Calu3 (cell line): ENCODE measurements around the gene MYH10. TPM values are rescaled to one million over a fixed set of nuclear protein-coding genes. Genes with fewer than 3 reads are reported as not detected.

Source experiments
- BruUV-seq: library from RNA; stranded (reverse); fragments of 400-500 nt; replicated peaks from 2 replicates; lab custom pipeline; 2021; lab: Mats Ljungman, UMichigan
- CTCF ChIA-PET: fragments of 300-600 bp; sonication (Branson Sonifier 250); formaldehyde crosslinking; loops from one replicate; lab custom pipeline; 2022; ENCODE audit warnings: antibody characterized with exemption; lab: Charles Lee
- DNase-seq: peaks from one replicate; pipeline ENCODE4 v3.0.0; 2022
- H3K27ac Mint-ChIP-seq: one replicate; pipeline ENCODE4 v1.8.0; 2022; ENCODE audit warnings: mixed read lengths; ENCODE audit not compliant: unreplicated experiment
- H3K27me3 Mint-ChIP-seq: one replicate; pipeline ENCODE4 v1.8.0; 2022; ENCODE audit warnings: mixed read lengths; ENCODE audit not compliant: unreplicated experiment
- H3K36me3 Mint-ChIP-seq: one replicate; pipeline ENCODE4 v1.8.0; 2022; ENCODE audit warnings: mild to moderate bottlenecking, moderate library complexity, mixed read lengths; ENCODE audit not compliant: insufficient read depth, unreplicated experiment
- H3K4me1 Mint-ChIP-seq: one replicate; pipeline ENCODE4 v1.8.0; 2022; ENCODE audit warnings: mild to moderate bottlenecking, low read depth, mixed read lengths; ENCODE audit not compliant: unreplicated experiment
- H3K4me3 Mint-ChIP-seq: one replicate; pipeline ENCODE4 v1.8.0; 2022; ENCODE audit warnings: mild to moderate bottlenecking, low read depth, moderate library complexity, mixed read lengths; ENCODE audit not compliant: unreplicated experiment
- H3K9me3 Mint-ChIP-seq: one replicate; pipeline ENCODE4 v1.8.0; 2022; ENCODE audit warnings: low read depth, mixed read lengths; ENCODE audit not compliant: unreplicated experiment
- CTCF ChIP-seq: fragments of 200-600 bp; IDR thresholded peaks from one replicate; pipeline ENCODE4 v1.8.0; 2022; ENCODE audit warnings: antibody characterized with exemption; ENCODE audit not compliant: unreplicated experiment
- intact Hi-C: fragments of 100-400 bp; cut with micrococcal nuclease; formaldehyde crosslinking; loops from one replicate; pipeline ENCODE4 v1.10.0; 2022; ENCODE audit not compliant: unreplicated experiment
- total RNA-seq: library from RNA; stranded (reverse); gene quantifications from 2 replicates; pipeline ENCODE4 v1.2.3, GENCODE V29; 2022

The MYH10 gene
- total RNA-seq, 1 experiment from 2014 or later = 37.0 TPM

- H3K4me1 Mint-ChIP-seq = no peaks in the 10 kb centered on the region
- no peak for TF ChIP-seq CTCF
- no peak overlapping the region for H3K27ac Mint-ChIP-seq
- CTCF ChIA-PET = no interaction called here
- no peak for DNase-seq
- intact Hi-C loops = no loop called here
- H3K9me3 Mint-ChIP-seq = no peaks in the 10 kb centered on the region
- BruUV-seq = no TSS peak
- no peaks in the 10 kb centered on the region for H3K27me3 Mint-ChIP-seq
- no peak overlapping the region for H3K4me3 Mint-ChIP-seq
- peaks cover 24% of the 10 kb centered on the region for H3K36me3 Mint-ChIP-seq
Measured at GRCh38 chr17:8466456-8466855, 164.1 kb downstream of the MYH10 start.

DNA sequence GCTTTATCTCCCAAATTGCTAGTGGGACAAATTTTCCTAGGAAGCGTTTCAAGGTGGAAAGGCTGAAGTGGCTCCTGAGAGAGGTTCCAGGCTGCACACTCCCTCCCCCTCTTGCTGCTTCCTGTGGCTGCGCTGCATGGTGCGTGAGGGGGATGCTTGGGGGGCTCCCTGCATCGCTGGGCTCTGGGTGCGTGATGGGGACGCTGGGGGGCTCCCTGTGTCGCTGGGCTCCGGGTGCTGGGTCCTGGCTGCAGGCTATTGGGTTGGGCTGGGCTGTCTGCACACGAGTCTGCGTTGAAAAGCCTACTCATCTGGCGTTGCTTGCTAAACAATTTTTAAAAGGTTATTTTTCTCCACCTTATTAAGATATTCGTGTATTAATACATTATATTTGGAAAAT is 164.8 kb downstream of the MYH10 start:
- Mint-ChIP-seq H3K27me3 (no peaks in the 10 kb centered on the region), H3K4me1 (no peaks in the 10 kb centered on the region), H3K4me3 (no peak overlapping the region), H3K9me3 (no peaks in the 10 kb centered on the region), H3K36me3 (peaks cover 24% of the 10 kb centered on the region), H3K27ac (no peak overlapping the region)
- CTCF ChIA-PET = no interaction called here
- intact Hi-C loops = no loop called here
- no peak for DNase-seq
- BruUV-seq = no TSS peak
- no peak for TF ChIP-seq CTCF

GRCh38 chr17:8465356-8465755 is 165.2 kb downstream of the MYH10 start:
- Mint-ChIP-seq H3K9me3 (no peaks in the 10 kb centered on the region), H3K4me1 (no peaks in the 10 kb centered on the region), H3K27ac (no peak overlapping the region), H3K27me3 (no peaks in the 10 kb centered on the region), H3K36me3 (peaks cover 24% of the 10 kb centered on the region), H3K4me3 (no peak overlapping the region)
- DNase-seq = no peak
- no TSS peak for BruUV-seq
- no peak for TF ChIP-seq CTCF
- intact Hi-C loops = no loop called here
- CTCF ChIA-PET = no interaction called here

- BruUV-seq = no TSS peak
- no peak for DNase-seq
- Mint-ChIP-seq H3K36me3 (peaks cover 24% of the 10 kb centered on the region), H3K4me3 (no peak overlapping the region), H3K9me3 (no peaks in the 10 kb centered on the region), H3K27me3 (no peaks in the 10 kb centered on the region), H3K27ac (no peak overlapping the region), H3K4me1 (no peaks in the 10 kb centered on the region)
- no peak for TF ChIP-seq CTCF
- intact Hi-C loops = no loop called here
- CTCF ChIA-PET = no interaction called here
Measured at GRCh38 chr17:8464941-8465340, 165.6 kb downstream of the MYH10 start.

GRCh38 chr17:8463099-8463498 is 167.4 kb downstream of the MYH10 start:
- CTCF ChIA-PET = no interaction called here
- no TSS peak for BruUV-seq
- DNase-seq = no peak
- TF ChIP-seq CTCF = no peak
- intact Hi-C loops = no loop called here
- Mint-ChIP-seq H3K27me3 (no peaks in the 10 kb centered on the region), H3K4me1 (no peaks in the 10 kb centered on the region), H3K36me3 (peaks cover 27% of the 10 kb centered on the region), H3K4me3 (no peak overlapping the region), H3K27ac (no peak overlapping the region), H3K9me3 (no peaks in the 10 kb centered on the region)
